ENCODE data around the gene S100Z.

DNA sequence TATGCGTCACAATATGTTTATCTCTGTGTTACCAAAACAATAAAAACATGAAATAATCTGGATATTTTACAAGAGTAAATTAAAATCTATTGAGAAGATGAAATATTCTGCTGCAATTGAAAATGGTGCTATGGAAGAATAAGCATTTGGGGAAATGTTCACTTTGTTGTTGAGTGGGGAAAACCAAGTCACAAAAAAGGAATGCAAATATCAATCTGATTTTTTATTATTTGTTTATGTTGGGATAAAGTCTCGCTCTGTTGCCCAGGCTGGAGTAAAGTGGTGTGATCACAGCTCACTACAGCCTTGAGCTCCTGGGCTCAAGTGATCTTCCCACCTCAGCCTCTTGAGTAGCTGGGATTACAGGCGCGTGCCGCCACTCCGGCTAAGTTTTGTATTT lies 39.6 kb upstream of the S100Z start:
- TF ChIP-seq EP300 (IDR thresholded peaks at IDR 0.05; ENCODE audit: borderline replicate concordance), result no peak
- no peak for TF ChIP-seq MAX (IDR thresholded peaks at IDR 0.05)
- no peak for TF ChIP-seq ZBTB7A (IDR thresholded peaks at IDR 0.05; ENCODE audit: low read depth)
